ENCODE results near the gene FRY.

- no peak for TF ChIP-seq CTCF (IDR thresholded peaks at IDR 0.05; ENCODE audit: low read depth, low read length, missing input control)
- TF ChIP-seq YY1 (IDR thresholded peaks at IDR 0.05) = no peak
- TF ChIP-seq RAD21 (IDR thresholded peaks at IDR 0.05) = no peak
- no peak for TF ChIP-seq REST (IDR thresholded peaks at IDR 0.05)
- TF ChIP-seq TAF1 (conservative IDR thresholded peaks at IDR 0.05) = no peak
- no peak for TF ChIP-seq ATF3 (IDR thresholded peaks at IDR 0.05)
- no peak for TF ChIP-seq EGR1 (IDR thresholded peaks at IDR 0.05; ENCODE audit: low read depth in 2 of 2)
- TF ChIP-seq SP1 (IDR thresholded peaks at IDR 0.05) = no peak
- no peak for TF ChIP-seq FOXA1 (IDR thresholded peaks at IDR 0.05)
- TF ChIP-seq MAX (IDR thresholded peaks at IDR 0.05) = no peak
Observed at GRCh38 chr13:32300920-32301319, 269.3 kb downstream of the FRY start.
